ENCODE data around the gene MTA2.

Gene MTA2

DNA sequence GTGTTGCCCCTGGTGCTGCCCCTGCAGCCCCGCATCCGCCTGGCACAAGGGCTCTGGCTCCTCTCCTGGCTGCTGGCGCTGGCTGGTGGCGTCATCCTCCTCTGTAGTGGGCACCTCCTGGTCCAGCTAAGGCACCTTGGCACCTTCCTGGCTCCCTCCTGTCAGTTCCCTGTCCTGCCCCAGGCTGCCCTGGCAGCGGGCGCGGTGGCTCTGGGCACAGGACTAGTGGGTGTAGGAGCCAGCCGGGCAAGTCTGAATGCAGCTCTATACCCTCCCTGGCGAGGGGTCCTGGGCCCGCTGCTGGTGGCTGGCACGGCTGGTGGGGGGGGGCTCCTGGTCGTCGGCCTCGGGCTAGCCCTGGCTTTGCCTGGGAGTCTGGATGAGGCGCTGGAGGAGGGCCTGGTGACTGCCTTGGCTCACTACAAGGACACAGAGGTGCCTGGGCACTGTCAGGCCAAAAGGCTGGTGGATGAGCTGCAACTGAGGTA, 11.7 kb upstream of the MTA2 start:
- TF ChIP-seq, protein P1, sequence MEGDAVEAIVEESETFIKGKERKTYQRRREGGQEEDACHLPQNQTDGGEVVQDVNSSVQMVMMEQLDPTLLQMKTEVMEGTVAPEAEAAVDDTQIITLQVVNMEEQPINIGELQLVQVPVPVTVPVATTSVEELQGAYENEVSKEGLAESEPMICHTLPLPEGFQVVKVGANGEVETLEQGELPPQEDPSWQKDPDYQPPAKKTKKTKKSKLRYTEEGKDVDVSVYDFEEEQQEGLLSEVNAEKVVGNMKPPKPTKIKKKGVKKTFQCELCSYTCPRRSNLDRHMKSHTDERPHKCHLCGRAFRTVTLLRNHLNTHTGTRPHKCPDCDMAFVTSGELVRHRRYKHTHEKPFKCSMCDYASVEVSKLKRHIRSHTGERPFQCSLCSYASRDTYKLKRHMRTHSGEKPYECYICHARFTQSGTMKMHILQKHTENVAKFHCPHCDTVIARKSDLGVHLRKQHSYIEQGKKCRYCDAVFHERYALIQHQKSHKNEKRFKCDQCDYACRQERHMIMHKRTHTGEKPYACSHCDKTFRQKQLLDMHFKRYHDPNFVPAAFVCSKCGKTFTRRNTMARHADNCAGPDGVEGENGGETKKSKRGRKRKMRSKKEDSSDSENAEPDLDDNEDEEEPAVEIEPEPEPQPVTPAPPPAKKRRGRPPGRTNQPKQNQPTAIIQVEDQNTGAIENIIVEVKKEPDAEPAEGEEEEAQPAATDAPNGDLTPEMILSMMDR (IDR thresholded peaks at IDR 0.05; ENCODE audit: low read depth, low read length, missing control alignments) = no peak
- no peak overlapping the region for H3K4me3 ChIP-seq (ENCODE audit: low read depth, low read length)
- DNase-seq (ENCODE audit: low read depth) = no peak
- in situ Hi-C loops (cut with HindIII; ENCODE audit: low sequenced_read_pairs) = no loop called here

DNA sequence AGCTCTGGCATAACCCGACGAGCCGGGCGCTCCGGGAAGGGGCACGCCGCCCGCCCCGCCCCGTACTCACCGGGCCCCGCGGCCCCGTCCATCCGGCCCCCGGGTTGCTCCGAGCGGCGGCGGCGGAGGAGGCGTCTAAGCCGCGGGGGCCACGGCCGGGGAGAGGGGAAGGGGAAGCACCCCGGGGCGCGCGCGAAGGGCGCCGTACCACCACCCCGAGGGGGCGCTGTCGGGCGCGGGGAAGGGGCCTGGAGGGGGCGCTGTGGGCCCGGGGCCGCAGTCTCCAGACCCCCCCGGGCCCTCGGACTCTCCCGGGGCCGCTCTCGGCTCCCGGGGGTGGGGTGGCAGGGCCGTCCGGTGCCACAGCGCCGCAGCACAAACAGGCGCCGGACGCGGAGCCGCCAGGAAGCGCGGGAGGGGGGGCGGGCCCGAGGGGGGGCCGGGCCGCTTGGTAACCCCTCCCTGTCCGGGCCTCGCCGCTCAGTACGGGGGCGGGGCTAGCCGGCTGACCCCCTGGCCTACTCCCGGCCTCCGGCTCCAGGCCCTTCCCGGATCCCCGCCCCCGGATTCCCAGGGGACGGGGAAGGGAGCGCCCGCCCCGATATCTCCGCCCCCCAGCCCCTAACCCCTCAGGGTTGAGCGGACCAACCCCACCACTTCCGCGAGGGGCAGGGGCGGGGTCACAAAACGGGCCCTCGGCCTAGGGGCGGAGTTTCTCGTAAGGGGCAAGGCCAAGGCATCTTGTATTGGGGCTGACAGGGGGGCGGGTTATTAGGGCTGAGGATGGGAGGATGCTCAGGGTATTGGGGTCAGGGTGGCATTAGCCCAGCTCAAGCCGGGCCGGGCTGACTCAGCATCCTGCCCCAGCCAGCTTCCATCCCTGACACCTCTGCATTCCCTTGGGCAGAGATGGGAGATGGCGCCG, 11.0 kb upstream of the MTA2 start, which contains the start of the genes EML3 and ROM1:
TSS of gene EML3 (minus strand) at position 410 of the 925 bp plus-strand sequence. CDS start at position 92, 318 bp downstream.
TSS of gene ROM1 (plus strand) at position 892 of the 925 bp plus-strand sequence. CDS start at position 917, 25 bp downstream.
- in situ Hi-C loops (cut with HindIII; ENCODE audit: low sequenced_read_pairs) = no loop called here
- H3K4me3 ChIP-seq (ENCODE audit: low read depth, low read length) = peak within 1 kb of the TSS; percentile 74
- TF ChIP-seq, protein P1 (IDR thresholded peaks at IDR 0.05; ENCODE audit: low read depth, low read length, missing control alignments) = peak; percentile 78
- peak; percentile 29 for DNase-seq (ENCODE audit: low read depth)

DNA sequence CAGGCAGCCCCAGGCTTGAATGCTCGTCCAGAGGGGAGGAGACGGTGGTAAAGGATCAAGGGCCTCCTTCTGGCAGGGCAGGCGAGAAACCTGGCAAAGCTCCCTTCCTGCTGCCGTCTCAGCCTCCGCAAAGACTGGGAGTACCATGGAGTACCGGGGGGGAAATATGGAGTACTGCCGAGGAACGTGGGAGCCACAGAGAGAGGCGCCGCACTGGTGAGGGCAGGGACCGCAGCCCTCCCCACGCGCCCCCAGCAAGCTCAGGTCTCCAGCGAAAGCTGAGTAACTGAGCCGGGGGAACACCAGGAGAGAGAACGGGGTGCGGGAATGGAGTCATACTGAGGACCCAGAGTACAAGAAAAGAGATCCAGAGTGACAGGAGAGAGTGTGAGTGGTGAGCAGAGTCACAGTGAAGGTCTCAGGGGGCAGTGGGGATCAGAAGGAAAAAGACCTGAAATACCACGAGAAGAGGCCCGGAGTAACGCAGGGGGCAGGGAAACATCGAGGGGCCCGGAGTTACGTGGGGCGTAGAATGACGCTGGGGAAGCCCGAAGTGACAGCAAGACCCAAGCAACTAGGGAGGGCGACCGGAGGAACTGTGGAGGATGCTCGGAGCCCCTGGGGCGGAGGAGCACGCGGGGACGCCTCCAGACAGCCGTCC, 10.2 kb upstream of the MTA2 start:
- peak overlapping the region; percentile 74 for H3K4me3 ChIP-seq (ENCODE audit: low read depth, low read length)
- TF ChIP-seq, protein P1 (IDR thresholded peaks at IDR 0.05; ENCODE audit: low read depth, low read length, missing control alignments) = no peak
- peak; percentile 43 for DNase-seq (ENCODE audit: low read depth)
- in situ Hi-C loops (cut with HindIII; ENCODE audit: low sequenced_read_pairs) = no loop called here

DNA sequence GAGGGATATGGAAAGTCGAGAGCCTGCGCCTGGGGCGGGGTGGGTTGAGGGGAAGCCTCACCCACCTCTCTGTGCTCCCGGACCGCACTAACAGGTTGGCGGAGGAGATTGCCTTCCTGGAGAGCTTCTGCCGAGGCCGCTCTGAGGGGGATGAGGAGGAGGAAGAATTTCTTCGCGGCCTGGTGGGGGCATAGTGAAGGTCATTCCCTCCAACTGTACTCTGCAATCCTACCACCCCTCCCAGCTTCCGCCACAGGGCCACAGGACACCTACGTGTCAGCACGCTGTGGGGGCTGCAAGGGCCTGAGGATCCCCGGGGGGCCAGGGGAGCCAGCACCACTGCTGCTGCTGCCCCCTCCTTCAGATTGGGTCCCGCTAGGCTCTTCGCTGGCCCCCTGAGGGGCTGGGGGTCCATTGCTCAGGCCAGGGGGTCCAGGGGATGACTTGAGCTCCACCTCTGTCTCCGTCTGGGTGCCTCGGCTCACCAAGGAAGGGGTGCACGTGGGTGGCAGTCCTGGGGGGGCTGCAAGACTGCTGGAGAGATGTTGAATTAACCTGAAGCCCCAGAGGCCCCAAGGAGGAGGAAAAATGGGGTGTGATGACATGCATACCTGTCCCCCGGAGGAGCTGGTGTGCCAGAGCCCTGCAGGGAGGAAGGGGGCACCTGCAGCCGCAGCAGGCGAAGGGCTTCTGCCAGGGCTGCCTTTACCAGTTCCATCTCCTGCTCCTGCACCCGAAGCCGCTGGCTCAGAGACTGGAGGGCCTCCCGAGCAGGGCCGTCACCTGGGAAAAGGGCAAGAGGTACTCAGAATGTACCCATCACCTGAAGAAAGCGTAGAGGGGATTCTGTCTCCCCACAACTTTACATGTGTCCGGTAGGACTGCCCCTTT, 9.4 kb upstream of the MTA2 start:
- TF ChIP-seq, protein P1 (IDR thresholded peaks at IDR 0.05; ENCODE audit: low read depth, low read length, missing control alignments) = no peak

DNA sequence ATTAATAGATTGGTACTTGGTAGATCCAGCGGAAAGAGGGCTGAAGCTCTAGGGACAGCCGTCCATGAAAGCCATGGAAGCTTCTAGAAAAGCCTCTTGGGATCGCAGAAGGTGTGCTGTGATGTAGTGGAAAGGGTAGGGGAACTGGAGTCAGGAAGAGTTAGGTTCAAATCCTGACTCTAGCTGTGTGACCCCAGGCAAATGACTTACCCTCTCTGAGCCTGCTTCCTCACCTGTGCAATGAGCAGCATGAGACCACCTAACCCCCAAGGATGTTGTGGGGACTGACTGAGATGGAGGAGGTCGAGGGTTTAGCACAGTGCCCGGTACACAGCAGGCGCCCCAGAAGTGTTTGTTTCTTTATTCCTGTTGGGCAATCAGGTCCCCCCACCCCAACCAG, 8.7 kb upstream of the MTA2 start:
- TF ChIP-seq, protein P1 (IDR thresholded peaks at IDR 0.05; ENCODE audit: low read depth, low read length, missing control alignments) = no peak
- in situ Hi-C loops (cut with HindIII; ENCODE audit: low sequenced_read_pairs) = no loop called here
- no peak overlapping the region for H3K4me3 ChIP-seq (ENCODE audit: low read depth, low read length)
- no peak for DNase-seq (ENCODE audit: low read depth)

More for the DNA sequence above, 9.4 kb upstream of the MTA2 start:
- in situ Hi-C loops (cut with HindIII; ENCODE audit: low sequenced_read_pairs) = no loop called here
- DNase-seq (ENCODE audit: low read depth) = no peak
- H3K4me3 ChIP-seq (ENCODE audit: low read depth, low read length) = peak overlapping the region; percentile 74

All from astrocyte of the cerebellum (primary cell).